Measurements from ENCODE around the gene BTLA.

The BTLA gene

GRCh38 chr3:112486811-112487505 lies 12.3 kb downstream of the BTLA start:
- DNase-seq (ENCODE audit: low read depth) = no peak
- no peak overlapping the region for H3K4me3 ChIP-seq (ENCODE audit: low read length)
- TF ChIP-seq CTCF (conservative IDR thresholded peaks at IDR 0.05; ENCODE audit: low read length) = no peak

- H3K4me3 ChIP-seq (ENCODE audit: low read length) = no peak overlapping the region
- no peak for DNase-seq (ENCODE audit: low read depth)
- TF ChIP-seq CTCF (conservative IDR thresholded peaks at IDR 0.05; ENCODE audit: low read length) = no peak
Measured at GRCh38 chr3:112484352-112484751, 14.9 kb downstream of the BTLA start.

- no peak overlapping the region for H3K4me3 ChIP-seq (ENCODE audit: low read length)
- DNase-seq (ENCODE audit: low read depth) = no peak
- TF ChIP-seq CTCF (conservative IDR thresholded peaks at IDR 0.05; ENCODE audit: low read length) = no peak
Measured at GRCh38 chr3:112482675-112483074, 16.6 kb downstream of the BTLA start.

- TF ChIP-seq CTCF (conservative IDR thresholded peaks at IDR 0.05; ENCODE audit: low read length) = no peak
- no peak overlapping the region for H3K4me3 ChIP-seq (ENCODE audit: low read length)
- DNase-seq (ENCODE audit: low read depth) = no peak
Measured at GRCh38 chr3:112481302-112481721, 18.0 kb downstream of the BTLA start.

GRCh38 chr3:112477891-112478290 lies 21.4 kb downstream of the BTLA start:
- no peak for DNase-seq (ENCODE audit: low read depth)
- H3K4me3 ChIP-seq (ENCODE audit: low read length) = no peak overlapping the region
- TF ChIP-seq CTCF (conservative IDR thresholded peaks at IDR 0.05; ENCODE audit: low read length) = no peak

GRCh38 chr3:112476346-112476745 lies 22.9 kb downstream of the BTLA start:
- no peak overlapping the region for H3K4me3 ChIP-seq (ENCODE audit: low read length)
- no peak for DNase-seq (ENCODE audit: low read depth)
- no peak for TF ChIP-seq CTCF (conservative IDR thresholded peaks at IDR 0.05; ENCODE audit: low read length)

GRCh38 chr3:112474796-112475195 lies 24.5 kb downstream of the BTLA start:
- no peak for TF ChIP-seq CTCF (conservative IDR thresholded peaks at IDR 0.05; ENCODE audit: low read length)
- DNase-seq (ENCODE audit: low read depth) = no peak
- no peak overlapping the region for H3K4me3 ChIP-seq (ENCODE audit: low read length)
